BE2C (cell line): ENCODE data around the gene DLX4.

Experiments
- DNase-seq: peaks from one replicate; pipeline ENCODE4 v3.0.0-alpha.2; 2020
- H3K27me3 ChIP-seq: fragments of 250-450 bp; sonication (Bioruptor Pico); 2 replicates; pipeline ENCODE4 v1.5.1; 2020; ENCODE audit warnings: mild to moderate bottlenecking
- H3K36me3 ChIP-seq: fragments of 250-450 bp; sonication (Bioruptor Pico); 2 replicates; pipeline ENCODE4 v1.5.1; 2020; ENCODE audit warnings: mild to moderate bottlenecking
- H3K4me1 ChIP-seq: fragments of 250-450 bp; sonication (Bioruptor Pico); 2 replicates; pipeline ENCODE4 v1.5.1; 2020
- H3K4me3 ChIP-seq: 2 replicates; pipeline ENCODE4 v1.5.1; 2011; ENCODE audit warnings: low read depth, low read length
- H3K9me3 ChIP-seq: fragments of 250-450 bp; sonication (Bioruptor Pico); 2 replicates; pipeline ENCODE4 v1.5.1; 2020
- CTCF ChIP-seq: IDR thresholded peaks from 2 replicates; pipeline ENCODE4 v1.5.1; 2012; ENCODE audit warnings: mild to moderate bottlenecking, low read depth, low read length

The DLX4 gene

GRCh38 chr17:50022463-50023130, 53.6 kb downstream of the DLX4 start:
- H3K36me3 ChIP-seq, result no peaks in the 10 kb centered on the region
- H3K4me3 ChIP-seq, result no peak overlapping the region
- no peaks in the 10 kb centered on the region; the same call in 1 of the 2 replicates for H3K4me1 ChIP-seq
- peaks cover 7% of the 10 kb centered on the region for H3K27me3 ChIP-seq
- H3K9me3 ChIP-seq, result peaks cover 4% of the 10 kb centered on the region; the same call in 1 of the 2 replicates
- no peak for DNase-seq
- no peak for TF ChIP-seq CTCF

GRCh38 chr17:50023520-50023919, 54.5 kb downstream of the DLX4 start:
- Histone ChIP-seq H3K9me3 (peaks cover 4% of the 10 kb centered on the region; the same call in 1 of the 2 replicates), H3K27me3 (peaks cover 5% of the 10 kb centered on the region), H3K4me3 (no peak overlapping the region), H3K4me1 (no peaks in the 10 kb centered on the region; the same call in 1 of the 2 replicates), H3K36me3 (no peaks in the 10 kb centered on the region)
- TF ChIP-seq CTCF, result no peak
- DNase-seq, result no peak
